ENCODE results near the gene CRIP2. TPM values are rescaled to one million over a fixed set of nuclear protein-coding genes. Genes with fewer than 3 reads are reported as not detected.

CRIP2 gene
- total RNA-seq, 1 donor from 2014 or later = 71.8 TPM

DNA sequence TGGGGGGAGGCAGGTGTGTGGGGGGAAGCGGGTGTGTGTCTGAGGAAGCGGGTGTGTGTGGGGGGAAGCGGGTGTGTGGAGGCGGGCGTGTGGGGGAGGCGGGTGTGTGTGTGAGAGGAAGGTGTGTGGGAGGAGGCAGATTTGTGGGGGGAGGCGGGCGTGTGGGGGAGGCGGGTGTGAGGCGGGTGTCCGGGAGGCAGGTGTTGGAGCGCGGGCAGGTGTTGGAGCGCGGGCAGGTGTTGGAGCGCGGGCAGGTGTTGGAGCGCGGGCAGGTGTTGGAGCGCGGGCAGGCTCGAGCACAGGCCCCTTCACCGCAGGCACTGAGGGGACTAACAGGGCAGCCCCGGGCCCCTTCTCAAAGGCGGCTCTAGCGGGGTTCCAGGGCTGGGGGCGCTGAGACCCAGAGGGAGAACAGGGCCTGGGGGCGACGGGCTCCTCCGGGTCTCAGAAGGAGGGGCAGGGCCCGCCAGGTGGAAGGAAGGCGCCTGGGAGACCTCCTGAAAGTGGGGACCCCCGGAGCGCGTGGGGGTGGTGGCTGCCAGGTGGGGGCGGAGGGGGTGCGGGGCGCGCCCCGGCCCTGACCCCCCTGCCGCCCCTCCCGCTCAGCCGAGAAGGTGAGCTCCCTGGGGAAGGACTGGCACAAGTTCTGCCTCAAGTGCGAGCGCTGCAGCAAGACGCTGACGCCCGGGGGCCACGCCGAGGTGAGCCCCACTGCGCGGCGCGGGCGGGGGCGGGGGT, 3.2 kb downstream of the CRIP2 start:
- no peak overlapping the region for H2AFZ ChIP-seq (ENCODE audit: low read depth, low read length)
- no peaks in the 10 kb centered on the region for H3K27me3 ChIP-seq (ENCODE audit: insufficient read depth, low read length)
- no peaks in the 10 kb centered on the region for H3K9me3 ChIP-seq (ENCODE audit: insufficient read depth, low read depth, low read length)
- DNase-seq (ENCODE audit: low read depth) (no peak), FAIRE-seq (no peak)
- Mint-ChIP-seq H3K9me3 (ENCODE audit: unreplicated experiment) (no peaks in the 10 kb centered on the region), H3K4me1 (ENCODE audit: low read depth, unreplicated experiment) (peaks cover 11% of the 10 kb centered on the region), H3K27ac (ENCODE audit: unreplicated experiment) (no peak overlapping the region), H3K4me3 (ENCODE audit: unreplicated experiment) (no peak overlapping the region), H3K36me3 (ENCODE audit: low read depth, unreplicated experiment) (peaks cover 3% of the 10 kb centered on the region), H3K27me3 (ENCODE audit: low read depth, unreplicated experiment) (peaks cover 5% of the 10 kb centered on the region)
- H3K27ac ChIP-seq (ENCODE audit: low read depth, low read length) = no peak overlapping the region
- peaks cover 25% of the 10 kb centered on the region for H3K79me2 ChIP-seq (ENCODE audit: insufficient read depth, low read length)
- H3K4me3 ChIP-seq (ENCODE audit: insufficient read depth, low read depth, low read length) = no peak overlapping the region
- peaks cover 22% of the 10 kb centered on the region for H4K20me1 ChIP-seq (ENCODE audit: insufficient read depth, low read length)
- peak overlapping the region; percentile 97 for H3K4me2 ChIP-seq (ENCODE audit: low read length)
- no peak overlapping the region for H3K9ac ChIP-seq (ENCODE audit: low read length)
- TF ChIP-seq, protein P1, sequence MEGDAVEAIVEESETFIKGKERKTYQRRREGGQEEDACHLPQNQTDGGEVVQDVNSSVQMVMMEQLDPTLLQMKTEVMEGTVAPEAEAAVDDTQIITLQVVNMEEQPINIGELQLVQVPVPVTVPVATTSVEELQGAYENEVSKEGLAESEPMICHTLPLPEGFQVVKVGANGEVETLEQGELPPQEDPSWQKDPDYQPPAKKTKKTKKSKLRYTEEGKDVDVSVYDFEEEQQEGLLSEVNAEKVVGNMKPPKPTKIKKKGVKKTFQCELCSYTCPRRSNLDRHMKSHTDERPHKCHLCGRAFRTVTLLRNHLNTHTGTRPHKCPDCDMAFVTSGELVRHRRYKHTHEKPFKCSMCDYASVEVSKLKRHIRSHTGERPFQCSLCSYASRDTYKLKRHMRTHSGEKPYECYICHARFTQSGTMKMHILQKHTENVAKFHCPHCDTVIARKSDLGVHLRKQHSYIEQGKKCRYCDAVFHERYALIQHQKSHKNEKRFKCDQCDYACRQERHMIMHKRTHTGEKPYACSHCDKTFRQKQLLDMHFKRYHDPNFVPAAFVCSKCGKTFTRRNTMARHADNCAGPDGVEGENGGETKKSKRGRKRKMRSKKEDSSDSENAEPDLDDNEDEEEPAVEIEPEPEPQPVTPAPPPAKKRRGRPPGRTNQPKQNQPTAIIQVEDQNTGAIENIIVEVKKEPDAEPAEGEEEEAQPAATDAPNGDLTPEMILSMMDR (IDR thresholded peaks at IDR 0.05; ENCODE audit: insufficient read depth, low read depth, low read length) = no peak
- no peak for TF ChIP-seq EZH2 (IDR thresholded peaks at IDR 0.05; ENCODE audit: insufficient read depth, low read length)
- no peaks in the 10 kb centered on the region for H3K36me3 ChIP-seq (ENCODE audit: insufficient read depth, low read length)
- peaks cover 49% of the 10 kb centered on the region for H3K4me1 ChIP-seq (ENCODE audit: insufficient read depth, low read length)

GRCh38 chr14:105478398-105479251, 4.0 kb downstream of the CRIP2 start:
- no peaks in the 10 kb centered on the region for H3K27me3 ChIP-seq (ENCODE audit: insufficient read depth, low read length)
- H2AFZ ChIP-seq (ENCODE audit: low read depth, low read length) = no peak overlapping the region
- Mint-ChIP-seq H3K4me1 (ENCODE audit: low read depth, unreplicated experiment) (peaks cover 11% of the 10 kb centered on the region), H3K27me3 (ENCODE audit: low read depth, unreplicated experiment) (peaks cover 5% of the 10 kb centered on the region), H3K27ac (ENCODE audit: unreplicated experiment) (no peak overlapping the region), H3K9me3 (ENCODE audit: unreplicated experiment) (no peaks in the 10 kb centered on the region), H3K4me3 (ENCODE audit: unreplicated experiment) (no peak overlapping the region), H3K36me3 (ENCODE audit: low read depth, unreplicated experiment) (peaks cover 3% of the 10 kb centered on the region)
- no peaks in the 10 kb centered on the region for H3K36me3 ChIP-seq (ENCODE audit: insufficient read depth, low read length)
- H3K4me2 ChIP-seq (ENCODE audit: low read length) = no peak overlapping the region
- no peak overlapping the region for H3K9ac ChIP-seq (ENCODE audit: low read length)
- H3K4me3 ChIP-seq (ENCODE audit: insufficient read depth, low read depth, low read length) = no peak overlapping the region
- no peak for TF ChIP-seq EZH2 (IDR thresholded peaks at IDR 0.05; ENCODE audit: insufficient read depth, low read length)
- TF ChIP-seq, protein P1 (IDR thresholded peaks at IDR 0.05; ENCODE audit: insufficient read depth, low read depth, low read length) = no peak
- H4K20me1 ChIP-seq (ENCODE audit: insufficient read depth, low read length) = peaks cover 18% of the 10 kb centered on the region
- FAIRE-seq (no peak), DNase-seq (ENCODE audit: low read depth) (no peak)
- peaks cover 25% of the 10 kb centered on the region for H3K79me2 ChIP-seq (ENCODE audit: insufficient read depth, low read length)
- peaks cover 45% of the 10 kb centered on the region for H3K4me1 ChIP-seq (ENCODE audit: insufficient read depth, low read length)
- no peak overlapping the region for H3K27ac ChIP-seq (ENCODE audit: low read depth, low read length)
- H3K9me3 ChIP-seq (ENCODE audit: insufficient read depth, low read depth, low read length) = no peaks in the 10 kb centered on the region
